ENCODE data around the gene NFATC1.
"Not testable (repeated sequence)": the region's sequence is repeated elsewhere in the genome, so short reads cannot be mapped to it uniquely, and the experiment has no call there.

- TF ChIP-seq CTCF (IDR thresholded peaks at IDR 0.05; ENCODE audit: low read length); EZH2 (IDR thresholded peaks at IDR 0.05; ENCODE audit: borderline replicate concordance, low read length): not testable (repeated sequence)
Observed at GRCh38 chr18:79376661-79377060, 19.1 kb upstream of the NFATC1 start.
